ENCODE results near the gene MXD4. TPM values are rescaled to one million over a fixed set of nuclear protein-coding genes. Genes with fewer than 3 reads are reported as not detected.
"Not testable (repeated sequence)": the region's sequence is repeated elsewhere in the genome, so short reads cannot be mapped to it uniquely, and the experiment has no call there.

Gene MXD4
- polyA plus RNA-seq, 1 experiment: 46.0 TPM

DNA sequence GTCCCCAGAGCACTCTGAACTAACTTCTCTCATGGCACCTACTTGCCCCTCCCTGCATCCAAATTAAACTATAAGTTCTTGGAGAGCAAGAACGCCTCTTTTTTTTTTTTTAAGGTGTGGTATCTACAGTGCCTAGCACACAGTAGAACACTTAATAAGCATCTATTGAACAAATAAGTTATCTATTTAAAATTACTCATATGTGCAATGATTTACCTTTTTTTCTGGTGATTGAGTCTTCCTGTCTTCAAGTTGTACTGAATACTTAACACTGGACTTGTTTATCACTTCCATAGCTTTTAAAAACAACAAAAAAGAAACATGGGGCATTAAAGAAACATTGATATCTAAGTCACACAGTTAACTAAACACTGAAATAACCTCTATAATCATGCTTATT is 49.1 kb downstream of the MXD4 start:
- no peak overlapping the region for H3K27ac ChIP-seq (ENCODE audit: low read depth, low read length)
- POLR2A ChIA-PET: no interaction called here
- TF ChIP-seq, protein P1, sequence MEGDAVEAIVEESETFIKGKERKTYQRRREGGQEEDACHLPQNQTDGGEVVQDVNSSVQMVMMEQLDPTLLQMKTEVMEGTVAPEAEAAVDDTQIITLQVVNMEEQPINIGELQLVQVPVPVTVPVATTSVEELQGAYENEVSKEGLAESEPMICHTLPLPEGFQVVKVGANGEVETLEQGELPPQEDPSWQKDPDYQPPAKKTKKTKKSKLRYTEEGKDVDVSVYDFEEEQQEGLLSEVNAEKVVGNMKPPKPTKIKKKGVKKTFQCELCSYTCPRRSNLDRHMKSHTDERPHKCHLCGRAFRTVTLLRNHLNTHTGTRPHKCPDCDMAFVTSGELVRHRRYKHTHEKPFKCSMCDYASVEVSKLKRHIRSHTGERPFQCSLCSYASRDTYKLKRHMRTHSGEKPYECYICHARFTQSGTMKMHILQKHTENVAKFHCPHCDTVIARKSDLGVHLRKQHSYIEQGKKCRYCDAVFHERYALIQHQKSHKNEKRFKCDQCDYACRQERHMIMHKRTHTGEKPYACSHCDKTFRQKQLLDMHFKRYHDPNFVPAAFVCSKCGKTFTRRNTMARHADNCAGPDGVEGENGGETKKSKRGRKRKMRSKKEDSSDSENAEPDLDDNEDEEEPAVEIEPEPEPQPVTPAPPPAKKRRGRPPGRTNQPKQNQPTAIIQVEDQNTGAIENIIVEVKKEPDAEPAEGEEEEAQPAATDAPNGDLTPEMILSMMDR (IDR thresholded peaks at IDR 0.05; ENCODE audit: low read depth, low read length): no peak

DNA sequence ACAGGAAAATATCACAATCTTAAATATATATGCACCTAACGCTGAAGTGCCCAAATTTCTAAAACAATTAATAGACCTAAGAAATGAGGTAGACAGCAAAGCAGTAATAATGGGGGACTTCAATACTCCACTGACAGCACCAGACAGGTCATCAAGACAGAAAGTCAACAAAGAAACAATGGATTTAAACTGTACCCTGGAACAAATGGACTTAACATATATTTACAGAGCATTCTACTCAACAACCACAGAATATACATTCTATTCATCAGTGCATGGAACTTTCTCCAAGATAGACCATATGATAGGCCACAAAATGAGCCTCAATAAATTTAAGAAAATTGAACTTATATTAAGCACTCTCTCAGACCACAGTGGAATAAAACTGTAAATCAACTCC is 59.1 kb downstream of the MXD4 start:
- CTCF ChIA-PET: interaction anchor here (0.7 kb wide), 1 partner anchor 10 kb away, joined by 5 read pairs; no protein-coding TSS in a partner anchor
- DNase-seq (ENCODE audit: low read depth, low spot score); H3K27ac ChIP-seq (ENCODE audit: low read depth, low read length); H3K9me3 ChIP-seq (ENCODE audit: control insufficient read depth, insufficient read depth, low read length); H3K27me3 ChIP-seq (ENCODE audit: control insufficient read depth, insufficient read depth, low read length); H3K4me3 ChIP-seq (ENCODE audit: low read depth, low read length): not testable (repeated sequence)
- POLR2A ChIA-PET: interaction anchor here (0.7 kb wide), 1 partner anchor 246 kb away, joined by 3 read pairs; no protein-coding TSS in a partner anchor

More for the DNA sequence above, 49.1 kb downstream of the MXD4 start:
- DNase-seq (ENCODE audit: low read depth, low spot score): no peak
- CTCF ChIA-PET: interaction anchor here (0.6 kb wide), 1 partner anchor 10 kb away, joined by 5 read pairs; no protein-coding TSS in a partner anchor
- Histone ChIP-seq H3K27me3 (ENCODE audit: control insufficient read depth, insufficient read depth, low read length) (no peaks in the 10 kb centered on the region), H3K4me3 (ENCODE audit: low read depth, low read length) (no peak overlapping the region), H3K9me3 (ENCODE audit: control insufficient read depth, insufficient read depth, low read length) (no peaks in the 10 kb centered on the region)

Small RNA genes within 50 kb of the gene (small RNA-seq; reads per million reads assigned to genes)
- not detected for gene COX6B1P5 (ENCODE audit: insufficient read length, low read depth)

Other genes starting within 250 kb of the MXD4 start
- not detected in 2 replicates for gene NAT8L, start 202.8 kb downstream of the MXD4 start, polyA plus RNA-seq (2011; rRNA removed)
- 3.1 and 6.0 TPM in 2 replicates for gene HAUS3, start 20.0 kb downstream of the MXD4 start, polyA plus RNA-seq (2011; rRNA removed)
- 0.35 and 0.42 TPM in 2 replicates for gene POLN, start 20.0 kb downstream of the MXD4 start, polyA plus RNA-seq (2011; rRNA removed)
- 2.2 and 3.1 TPM in 2 replicates for gene ZFYVE28, start 156.5 kb upstream of the MXD4 start, polyA plus RNA-seq (2011; rRNA removed)
- not detected in 2 replicates for gene CFAP99, start 156.8 kb upstream of the MXD4 start, polyA plus RNA-seq (2011; rRNA removed)
- gene RNF4, start 207.0 kb upstream of the MXD4 start, polyA plus RNA-seq (2011; rRNA removed): 83.1 and 95.4 TPM in 2 replicates

All from AG04450 (cell line).